Ishikawa (cell line): ENCODE results near the gene CD6.

Experiments
- CEBPB ChIP-seq: IDR thresholded peaks from 2 replicates; pipeline ENCODE4 v1.6.1; 2012
- CREB1 ChIP-seq: IDR thresholded peaks from 2 replicates; pipeline ENCODE4 v1.6.1; 2012; ENCODE audit warnings: low read depth
- EGR1 ChIP-seq: IDR thresholded peaks from 2 replicates; pipeline ENCODE4 v1.6.1; 2012
- EP300 ChIP-seq: IDR thresholded peaks from 2 replicates; pipeline ENCODE4 v1.6.1; 2012; ENCODE audit warnings: borderline replicate concordance
- FOXM1 ChIP-seq: IDR thresholded peaks from 2 replicates; pipeline ENCODE4 v1.6.1; 2012; ENCODE audit warnings: low read depth, borderline replicate concordance
- MAX ChIP-seq: IDR thresholded peaks from 2 replicates; pipeline ENCODE4 v1.6.1; 2012
- NFIC ChIP-seq: IDR thresholded peaks from 2 replicates; pipeline ENCODE4 v1.6.1; 2012
- RAD21 ChIP-seq: IDR thresholded peaks from 2 replicates; pipeline ENCODE4 v1.6.1; 2012; ENCODE audit warnings: low read depth
- REST ChIP-seq: IDR thresholded peaks from 2 replicates; pipeline ENCODE4 v1.6.1; 2012; ENCODE audit warnings: low read depth, mild to moderate bottlenecking
- TAF1 ChIP-seq: IDR thresholded peaks from 2 replicates; pipeline ENCODE4 v1.6.1; 2012; ENCODE audit warnings: low read depth, mild to moderate bottlenecking
- TEAD4 ChIP-seq: IDR thresholded peaks from 2 replicates; pipeline ENCODE4 v1.6.1; 2012
- USF1 ChIP-seq: IDR thresholded peaks from 2 replicates; pipeline ENCODE4 v1.6.1; 2012
- YY1 ChIP-seq: IDR thresholded peaks from 2 replicates; pipeline ENCODE4 v1.6.1; 2012; ENCODE audit warnings: low read depth
- ZBTB7A ChIP-seq: IDR thresholded peaks from 2 replicates; pipeline ENCODE4 v1.6.1; 2012; ENCODE audit warnings: low read depth

GRCh38 chr11:61034111-61034510 lies 62.6 kb downstream of the CD6 start:
- TF ChIP-seq EGR1, result no peak
- TF ChIP-seq RAD21, result no peak
- no peak for TF ChIP-seq CEBPB
- TF ChIP-seq REST, result no peak
- TF ChIP-seq EP300, result no peak
- TF ChIP-seq MAX, result no peak
- no peak for TF ChIP-seq TAF1
- no peak for TF ChIP-seq FOXM1
- no peak for TF ChIP-seq CREB1
- no peak for TF ChIP-seq NFIC
- no peak for TF ChIP-seq TEAD4
- TF ChIP-seq USF1, result no peak
- TF ChIP-seq YY1, result no peak
- no peak for TF ChIP-seq ZBTB7A
